ENCODE data around the gene CSNK1D.
A peak's percentile ranks its signal among the peaks of the same experiment; 100 is the strongest.

Gene CSNK1D

DNA sequence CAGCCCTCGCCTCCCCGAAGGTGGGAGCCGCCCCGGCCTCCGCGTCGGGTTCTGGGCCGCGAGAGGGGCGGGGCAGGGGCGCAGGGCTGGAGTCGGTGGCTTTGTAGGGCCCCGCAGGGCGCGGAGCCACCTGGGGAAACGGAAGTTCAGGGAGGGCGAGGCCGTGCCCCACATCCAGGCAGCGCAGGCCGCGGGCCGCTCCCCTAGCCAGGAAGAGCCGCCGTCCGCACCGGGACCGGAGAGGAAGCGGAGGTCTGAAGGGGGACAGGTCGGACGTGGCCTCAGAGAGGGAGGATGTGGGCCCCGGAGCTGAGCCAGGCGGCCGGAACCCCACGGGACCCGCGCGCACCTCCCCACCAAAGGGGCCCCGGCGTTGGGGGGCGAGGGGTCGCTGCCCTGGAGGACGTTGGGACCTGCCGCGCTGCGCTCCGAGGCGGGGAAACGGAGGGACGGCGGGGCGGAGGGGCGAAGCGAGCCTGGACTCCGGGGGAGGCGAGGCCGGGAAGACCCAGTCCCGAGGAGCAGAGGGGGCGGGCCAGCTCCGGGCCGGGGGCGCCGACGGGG is 45.1 kb downstream of the CSNK1D start:
- TF ChIP-seq, protein P1, sequence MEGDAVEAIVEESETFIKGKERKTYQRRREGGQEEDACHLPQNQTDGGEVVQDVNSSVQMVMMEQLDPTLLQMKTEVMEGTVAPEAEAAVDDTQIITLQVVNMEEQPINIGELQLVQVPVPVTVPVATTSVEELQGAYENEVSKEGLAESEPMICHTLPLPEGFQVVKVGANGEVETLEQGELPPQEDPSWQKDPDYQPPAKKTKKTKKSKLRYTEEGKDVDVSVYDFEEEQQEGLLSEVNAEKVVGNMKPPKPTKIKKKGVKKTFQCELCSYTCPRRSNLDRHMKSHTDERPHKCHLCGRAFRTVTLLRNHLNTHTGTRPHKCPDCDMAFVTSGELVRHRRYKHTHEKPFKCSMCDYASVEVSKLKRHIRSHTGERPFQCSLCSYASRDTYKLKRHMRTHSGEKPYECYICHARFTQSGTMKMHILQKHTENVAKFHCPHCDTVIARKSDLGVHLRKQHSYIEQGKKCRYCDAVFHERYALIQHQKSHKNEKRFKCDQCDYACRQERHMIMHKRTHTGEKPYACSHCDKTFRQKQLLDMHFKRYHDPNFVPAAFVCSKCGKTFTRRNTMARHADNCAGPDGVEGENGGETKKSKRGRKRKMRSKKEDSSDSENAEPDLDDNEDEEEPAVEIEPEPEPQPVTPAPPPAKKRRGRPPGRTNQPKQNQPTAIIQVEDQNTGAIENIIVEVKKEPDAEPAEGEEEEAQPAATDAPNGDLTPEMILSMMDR (IDR thresholded peaks at IDR 0.05; ENCODE audit: extremely low read depth, missing control alignments) = no peak
- peak; percentile 88 for DNase-seq (ENCODE audit: low spot score)

GRCh38 chr17:82227629-82228277 is 45.7 kb downstream of the CSNK1D start:
- TF ChIP-seq, protein P1 (IDR thresholded peaks at IDR 0.05; ENCODE audit: extremely low read depth, missing control alignments) = no peak

GRCh38 chr17:82226809-82227628 is 46.5 kb downstream of the CSNK1D start:
- TF ChIP-seq, protein P1 (IDR thresholded peaks at IDR 0.05; ENCODE audit: extremely low read depth, missing control alignments) = no peak
- no peak for DNase-seq (ENCODE audit: low spot score)

More at GRCh38 chr17:82227629-82228277, 45.7 kb downstream of the CSNK1D start:
- no peak for DNase-seq (ENCODE audit: low spot score)

DNA sequence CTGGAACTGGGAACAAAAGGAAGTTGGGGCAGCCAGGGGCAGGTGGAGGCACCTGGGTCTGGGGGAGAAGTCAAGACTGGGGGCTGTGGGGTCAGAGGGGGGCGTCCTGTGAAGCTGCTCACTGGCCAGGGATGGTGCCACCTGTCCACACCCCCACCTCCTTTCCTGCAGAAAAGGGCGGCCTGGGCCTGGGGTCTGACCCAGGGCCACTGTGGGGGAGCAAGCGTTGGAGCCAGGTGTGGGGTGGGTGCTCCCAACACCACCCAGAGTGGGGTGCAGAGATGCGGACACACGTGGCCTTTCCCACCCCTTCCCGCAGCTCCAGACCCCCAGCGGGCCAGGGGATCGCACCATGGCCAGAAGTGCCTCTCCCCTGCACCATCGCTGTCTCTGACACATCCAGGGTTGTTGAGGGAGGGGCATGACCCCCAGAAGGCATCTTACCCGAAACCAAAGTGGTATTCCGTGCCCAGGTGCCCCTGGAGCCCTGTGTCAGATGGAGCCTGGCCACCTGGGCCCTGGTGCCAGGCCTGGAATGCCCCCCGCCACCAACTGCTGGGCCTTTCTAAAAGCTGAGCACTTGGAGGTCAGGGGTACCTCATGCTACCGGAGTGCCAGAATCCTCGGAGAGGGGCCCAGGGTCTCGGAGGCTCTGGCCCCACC is 47.2 kb downstream of the CSNK1D start:
- no peak for DNase-seq (ENCODE audit: low spot score)
- TF ChIP-seq, protein P1 (IDR thresholded peaks at IDR 0.05; ENCODE audit: extremely low read depth, missing control alignments) = no peak

GRCh38 chr17:82225368-82226029 is 48.0 kb downstream of the CSNK1D start:
- no peak for DNase-seq (ENCODE audit: low spot score)
- TF ChIP-seq, protein P1 (IDR thresholded peaks at IDR 0.05; ENCODE audit: extremely low read depth, missing control alignments) = no peak

GRCh38 chr17:82224666-82225065 is 48.8 kb downstream of the CSNK1D start:
- DNase-seq (ENCODE audit: low spot score) = no peak
- TF ChIP-seq, protein P1 (IDR thresholded peaks at IDR 0.05; ENCODE audit: extremely low read depth, missing control alignments) = no peak
